Chondrocyte (in vitro differentiated cells): ENCODE results near the gene CACNA1F. TPM values are rescaled to one million over a fixed set of nuclear protein-coding genes. Genes with fewer than 3 reads are reported as not detected.

Experiments
- DNase-seq: peaks from one replicate; pipeline ENCODE4 v3.0.0; 2021; ENCODE audit warnings: mixed read lengths, low spot score
- H3K27ac Mint-ChIP-seq: one replicate; pipeline ENCODE4 v1.8.0; 2021; ENCODE audit warnings: mild to moderate bottlenecking, moderate library complexity, mixed read lengths; ENCODE audit not compliant: unreplicated experiment
- H3K27me3 Mint-ChIP-seq: 2 replicates; pipeline ENCODE4 v1.8.0; 2021; ENCODE audit warnings: low read depth, mixed read lengths
- H3K36me3 Mint-ChIP-seq: 2 replicates; pipeline ENCODE4 v1.8.0; 2021; ENCODE audit warnings: low read depth, mixed read lengths
- H3K4me1 Mint-ChIP-seq: 2 replicates; pipeline ENCODE4 v1.8.0; 2021; ENCODE audit warnings: low read depth, mild to moderate bottlenecking, mixed read lengths
- H3K4me3 Mint-ChIP-seq: one replicate; pipeline ENCODE4 v1.8.0; 2021; ENCODE audit warnings: mild to moderate bottlenecking, moderate library complexity, mixed read lengths; ENCODE audit not compliant: unreplicated experiment
- H3K9me3 Mint-ChIP-seq: 2 replicates; pipeline ENCODE4 v1.8.0; 2021; ENCODE audit warnings: low read depth, mixed read lengths
- CTCF ChIP-seq: fragments of 200-600 bp; sonication (generic); IDR thresholded peaks from 2 replicates; pipeline ENCODE4 v1.5.0; 2021; ENCODE audit warnings: antibody characterized with exemption, mild to moderate bottlenecking, moderate library complexity
- total RNA-seq: library from RNA; stranded (reverse); gene quantifications from 3 replicates; pipeline ENCODE4 v1.2.1, GENCODE V29; 2021

Gene CACNA1F
- total RNA-seq, 1 donor from 2014 or later = not detected

DNA sequence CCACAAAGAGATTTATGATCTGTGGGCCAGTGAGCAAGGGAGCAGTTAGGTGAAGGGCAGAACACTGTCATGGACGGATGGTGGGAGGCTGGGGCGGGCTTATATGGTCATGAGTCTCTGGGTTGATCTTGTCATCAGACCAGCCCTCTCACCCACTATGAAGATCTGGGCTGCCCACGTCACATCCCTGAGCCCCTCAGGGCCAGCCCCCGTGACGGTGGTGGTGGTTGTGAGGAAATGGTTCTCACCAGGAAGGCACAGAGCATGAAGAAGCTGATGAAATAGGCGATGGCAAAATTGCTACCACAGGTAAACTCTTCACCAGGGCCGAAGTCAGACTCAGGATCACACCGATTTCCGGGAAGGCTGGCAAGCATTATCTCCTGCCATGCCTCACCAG, 22.1 kb downstream of the CACNA1F start:
- Mint-ChIP-seq H3K27me3 (no peaks in the 10 kb centered on the region), H3K27ac (no peak overlapping the region), H3K4me3 (no peak overlapping the region), H3K9me3 (peaks cover 18% of the 10 kb centered on the region), H3K4me1 (no peaks in the 10 kb centered on the region), H3K36me3 (no peaks in the 10 kb centered on the region)
- DNase-seq = peak; percentile 57
- TF ChIP-seq CTCF = no peak

GRCh38 chrX:49210406-49210805, 22.7 kb downstream of the CACNA1F start:
- TF ChIP-seq CTCF = no peak
- Mint-ChIP-seq H3K36me3 (no peaks in the 10 kb centered on the region), H3K27ac (no peak overlapping the region), H3K4me3 (no peak overlapping the region), H3K27me3 (no peaks in the 10 kb centered on the region), H3K4me1 (no peaks in the 10 kb centered on the region), H3K9me3 (peaks cover 18% of the 10 kb centered on the region)
- DNase-seq = peak; percentile 65

GRCh38 chrX:49209434-49210251, 23.5 kb downstream of the CACNA1F start:
- no peak for TF ChIP-seq CTCF
- Mint-ChIP-seq H3K27me3 (no peaks in the 10 kb centered on the region), H3K4me3 (no peak overlapping the region), H3K4me1 (no peaks in the 10 kb centered on the region), H3K9me3 (peaks cover 13% of the 10 kb centered on the region), H3K36me3 (no peaks in the 10 kb centered on the region), H3K27ac (no peak overlapping the region)
- DNase-seq = peak; percentile 65

DNA sequence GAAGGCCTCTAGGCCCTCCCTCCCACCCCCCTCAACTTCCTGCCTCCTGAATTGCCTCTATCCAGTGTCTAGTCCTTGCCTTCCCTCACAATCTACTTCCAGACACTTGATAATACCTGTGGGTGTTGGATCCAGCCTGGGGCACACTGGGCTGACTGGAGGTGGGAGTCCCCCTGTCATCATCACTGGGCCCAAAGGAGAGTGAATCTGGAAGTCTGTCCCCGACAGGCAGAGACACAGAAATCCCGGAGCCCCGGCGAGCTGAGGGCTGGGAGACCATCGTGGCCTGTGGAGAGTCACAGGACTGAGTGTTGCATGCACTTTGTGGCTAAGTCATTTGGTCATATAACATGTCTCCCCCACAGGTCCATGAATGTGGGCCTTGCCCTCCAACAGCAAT, 24.7 kb downstream of the CACNA1F start:
- H3K9me3 Mint-ChIP-seq = peaks cover 10% of the 10 kb centered on the region
- H3K27me3 Mint-ChIP-seq = no peaks in the 10 kb centered on the region
- DNase-seq = peak; percentile 47
- no peak for TF ChIP-seq CTCF
- H3K27ac Mint-ChIP-seq = no peak overlapping the region
- H3K4me3 Mint-ChIP-seq = no peak overlapping the region
- no peaks in the 10 kb centered on the region for H3K4me1 Mint-ChIP-seq
- H3K36me3 Mint-ChIP-seq = no peaks in the 10 kb centered on the region

DNA sequence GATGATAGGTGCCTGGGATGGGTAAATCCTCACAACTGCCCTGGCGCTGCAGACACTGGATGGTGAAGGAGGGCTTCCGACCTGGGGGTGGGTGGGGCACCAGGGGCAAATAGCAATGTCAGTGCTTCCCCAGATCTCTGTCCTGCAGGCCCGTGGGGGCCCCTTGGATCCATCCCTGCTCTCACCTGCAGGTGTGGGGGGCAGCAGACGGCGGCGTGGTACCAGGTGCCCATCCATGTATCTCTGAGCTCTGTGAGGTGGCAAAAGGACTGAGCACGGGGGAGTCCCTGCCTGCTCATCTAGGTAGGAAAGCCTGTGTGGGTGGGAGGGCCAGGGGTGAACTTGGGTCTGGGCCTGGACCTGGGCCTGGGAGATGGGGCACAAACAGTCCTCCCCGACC, 26.6 kb downstream of the CACNA1F start:
- H3K27ac Mint-ChIP-seq = no peak overlapping the region
- peak; percentile 62 for DNase-seq
- H3K27me3 Mint-ChIP-seq = no peaks in the 10 kb centered on the region
- no peaks in the 10 kb centered on the region for H3K4me1 Mint-ChIP-seq
- no peaks in the 10 kb centered on the region for H3K36me3 Mint-ChIP-seq
- no peaks in the 10 kb centered on the region for H3K9me3 Mint-ChIP-seq
- no peak overlapping the region for H3K4me3 Mint-ChIP-seq
- TF ChIP-seq CTCF = no peak
